ENCODE measurements around the gene FARSB.

DNA sequence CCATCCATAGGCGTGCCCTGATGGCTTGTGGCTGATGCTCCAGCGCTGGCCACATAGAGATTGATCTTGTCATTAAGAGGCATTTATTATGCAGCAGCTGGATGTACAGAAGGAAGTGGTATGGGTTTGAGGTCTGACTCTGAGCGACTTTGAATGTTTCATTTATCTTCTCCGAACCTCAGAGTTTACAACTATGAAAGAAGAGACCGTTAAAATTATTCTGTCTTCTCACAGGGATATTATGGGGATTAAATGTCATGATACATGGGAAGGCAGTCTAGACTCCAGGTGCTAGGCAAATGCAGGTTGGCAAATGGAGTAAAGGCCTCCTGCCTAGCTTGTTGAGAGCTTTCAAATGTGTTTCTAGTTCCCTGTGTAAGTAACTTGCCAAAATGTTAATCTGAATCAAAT lies 45.8 kb upstream of the FARSB start:
- TF ChIP-seq, protein P1, sequence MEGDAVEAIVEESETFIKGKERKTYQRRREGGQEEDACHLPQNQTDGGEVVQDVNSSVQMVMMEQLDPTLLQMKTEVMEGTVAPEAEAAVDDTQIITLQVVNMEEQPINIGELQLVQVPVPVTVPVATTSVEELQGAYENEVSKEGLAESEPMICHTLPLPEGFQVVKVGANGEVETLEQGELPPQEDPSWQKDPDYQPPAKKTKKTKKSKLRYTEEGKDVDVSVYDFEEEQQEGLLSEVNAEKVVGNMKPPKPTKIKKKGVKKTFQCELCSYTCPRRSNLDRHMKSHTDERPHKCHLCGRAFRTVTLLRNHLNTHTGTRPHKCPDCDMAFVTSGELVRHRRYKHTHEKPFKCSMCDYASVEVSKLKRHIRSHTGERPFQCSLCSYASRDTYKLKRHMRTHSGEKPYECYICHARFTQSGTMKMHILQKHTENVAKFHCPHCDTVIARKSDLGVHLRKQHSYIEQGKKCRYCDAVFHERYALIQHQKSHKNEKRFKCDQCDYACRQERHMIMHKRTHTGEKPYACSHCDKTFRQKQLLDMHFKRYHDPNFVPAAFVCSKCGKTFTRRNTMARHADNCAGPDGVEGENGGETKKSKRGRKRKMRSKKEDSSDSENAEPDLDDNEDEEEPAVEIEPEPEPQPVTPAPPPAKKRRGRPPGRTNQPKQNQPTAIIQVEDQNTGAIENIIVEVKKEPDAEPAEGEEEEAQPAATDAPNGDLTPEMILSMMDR (IDR thresholded peaks at IDR 0.05; ENCODE audit: poor library complexity): no peak
- no peak for TF ChIP-seq EZH2 (IDR thresholded peaks at IDR 0.05; ENCODE audit: borderline replicate concordance)
- no peak for TF ChIP-seq EZH2phosphoT487 (IDR thresholded peaks at IDR 0.05; ENCODE audit: low read depth, severe bottlenecking, unreplicated experiment)
